GM23338 (cell line): ENCODE data around the gene TTLL5. TPM values are rescaled to one million over a fixed set of nuclear protein-coding genes. Genes with fewer than 3 reads are reported as not detected.
A peak's percentile ranks its signal among the peaks of the same experiment; 100 is the strongest.

Experiments
- ATAC-seq: fragments of 200-7000 bp; cut with Tn5 transposase; 3 replicates; pipeline ENCODE4 v1.9.1; 2020
- DNase-seq: peaks from one replicate; pipeline ENCODE4 v3.0.0-alpha.2; 2015; ENCODE audit warnings: low spot score
- H2AFZ ChIP-seq: fragments of 200-600 bp; sonication (generic); 2 replicates; pipeline ENCODE4 v1.8.0; 2016; ENCODE audit warnings: antibody characterized with exemption, mild to moderate bottlenecking, moderate library complexity
- H3F3A ChIP-seq: fragments of 200-600 bp; sonication (generic); replicated peaks from 2 replicates; pipeline ENCODE4 v1.8.0; 2017; ENCODE audit warnings: antibody characterized with exemption, mixed run types, low read depth
- H3K27ac ChIP-seq: fragments of 200-600 bp; sonication (generic); 2 replicates; pipeline ENCODE4 v1.6.1; 2016; ENCODE audit warnings: low read depth
- H3K27me3 ChIP-seq: fragments of 200-600 bp; sonication (generic); 2 replicates; pipeline ENCODE4 v1.8.0; 2016; ENCODE audit warnings: mild to moderate bottlenecking, mixed run types, moderate library complexity; ENCODE audit not compliant: insufficient read depth
- H3K36me3 ChIP-seq: fragments of 200-600 bp; sonication (generic); 2 replicates; pipeline ENCODE4 v1.8.0; 2016; ENCODE audit warnings: mild to moderate bottlenecking; ENCODE audit not compliant: insufficient read depth
- H3K4me1 ChIP-seq: fragments of 200-600 bp; sonication (generic); 2 replicates; pipeline ENCODE4 v1.8.0; 2016; ENCODE audit warnings: mild to moderate bottlenecking, moderate library complexity; ENCODE audit not compliant: insufficient read depth
- H3K4me2 ChIP-seq: fragments of 200-600 bp; sonication (generic); 2 replicates; pipeline ENCODE4 v1.7.1; 2017; ENCODE audit warnings: mixed run types
- H3K4me3 ChIP-seq: fragments of 200-600 bp; sonication (generic); 2 replicates; pipeline ENCODE4 v1.6.1; 2016; ENCODE audit warnings: mixed run types
- H3K79me2 ChIP-seq: fragments of 200-600 bp; sonication (generic); replicated peaks from 2 replicates; pipeline ENCODE4 v1.8.0; 2017; ENCODE audit warnings: mild to moderate bottlenecking; ENCODE audit not compliant: insufficient read depth
- H3K9me2 ChIP-seq: fragments of 200-600 bp; sonication (generic); 2 replicates; pipeline ENCODE4 v1.8.0; 2017; ENCODE audit not compliant: insufficient read depth
- H4K20me1 ChIP-seq: fragments of 200-600 bp; sonication (generic); replicated peaks from 2 replicates; pipeline ENCODE4 v1.8.0; 2017; ENCODE audit warnings: mild to moderate bottlenecking; ENCODE audit not compliant: insufficient read depth
- H3K27ac Mint-ChIP-seq: 2 replicates; pipeline ENCODE4 v1.8.0; 2020; ENCODE audit warnings: inconsistent platforms, mild to moderate bottlenecking, moderate library complexity, mixed read lengths
- H3K27me3 Mint-ChIP-seq: 3 replicates; pipeline ENCODE4 v1.8.0; 2022; ENCODE audit warnings: low read depth, mild to moderate bottlenecking, moderate library complexity, mixed read lengths, inconsistent platforms; ENCODE audit not compliant: insufficient read depth, poor library complexity
- H3K36me3 Mint-ChIP-seq: 3 replicates; pipeline ENCODE4 v1.8.0; 2021; ENCODE audit warnings: low read depth, mild to moderate bottlenecking, inconsistent platforms, moderate library complexity, mixed read lengths
- H3K4me1 Mint-ChIP-seq: 3 replicates; pipeline ENCODE4 v1.8.0; 2020; ENCODE audit warnings: mild to moderate bottlenecking, inconsistent platforms, mixed read lengths
- H3K4me3 Mint-ChIP-seq: 3 replicates; pipeline ENCODE4 v1.8.0; 2021; ENCODE audit warnings: moderate library complexity, mild to moderate bottlenecking, inconsistent platforms, mixed read lengths
- H3K9me3 Mint-ChIP-seq: 3 replicates; pipeline ENCODE4 v1.8.0; 2020; ENCODE audit warnings: moderate library complexity, mild to moderate bottlenecking, inconsistent platforms, mixed read lengths
- CREB1 ChIP-seq: fragments of 250-450 bp; sonication (Bioruptor Pico); IDR thresholded peaks from 2 replicates; pipeline ENCODE4 v1.5.0; 2020; ENCODE audit warnings: low read depth, mild to moderate bottlenecking, moderate library complexity
- CTCF ChIP-seq, 2 experiments: fragments of 200-600 bp in 1 of 2; sonication (generic) in 1 of 2; conservative IDR thresholded peaks; 2 replicates each; pipeline versions ENCODE4 v1.5.1 to v1.6.1; 2016 to 2017; ENCODE audit warnings: antibody characterized with exemption in 2 of 2, low read depth in 2 of 2, mild to moderate bottlenecking in 2 of 2, moderate library complexity in 1 of 2
- ETS1 ChIP-seq: IDR thresholded peaks from 2 replicates; pipeline ENCODE4 v1.6.1; 2016; ENCODE audit warnings: antibody characterized with exemption
- EZH2 ChIP-seq: fragments of 200-600 bp; sonication (generic); IDR thresholded peaks from one replicate; pipeline ENCODE4 v1.8.0; 2017; ENCODE audit warnings: antibody characterized with exemption, mild to moderate bottlenecking, low read depth; ENCODE audit not compliant: unreplicated experiment
- EZH2phosphoT487 ChIP-seq: fragments of 200-600 bp; sonication (generic); IDR thresholded peaks from one replicate; pipeline ENCODE4 v1.8.1; 2018; ENCODE audit warnings: antibody characterized with exemption; ENCODE audit not compliant: unreplicated experiment
- JUNB ChIP-seq: IDR thresholded peaks from one replicate; pipeline ENCODE4 v1.6.1; 2016; ENCODE audit warnings: antibody characterized with exemption; ENCODE audit not compliant: unreplicated experiment
- NANOG ChIP-seq: IDR thresholded peaks from 2 replicates; pipeline ENCODE4 v1.6.1; 2016; ENCODE audit warnings: antibody characterized with exemption, borderline replicate concordance
- POLR2AphosphoS5 ChIP-seq: IDR thresholded peaks from 2 replicates; pipeline ENCODE4 v1.6.1; 2016; ENCODE audit warnings: antibody characterized with exemption, low read depth
- REST ChIP-seq: IDR thresholded peaks from one replicate; pipeline ENCODE4 v1.6.1; 2018; ENCODE audit warnings: antibody characterized with exemption; ENCODE audit not compliant: unreplicated experiment
- STAT1 ChIP-seq: IDR thresholded peaks from one replicate; pipeline ENCODE4 v1.6.1; 2016; ENCODE audit warnings: antibody characterized with exemption; ENCODE audit not compliant: unreplicated experiment
- ZNF114 ChIP-seq: fragments of 250-450 bp; sonication (Bioruptor Pico); IDR thresholded peaks from 2 replicates; pipeline ENCODE4 v1.5.0; 2020; ENCODE audit warnings: mild to moderate bottlenecking, moderate library complexity
- ZNF331 ChIP-seq: fragments of 250-450 bp; sonication (Bioruptor Pico); IDR thresholded peaks from 2 replicates; pipeline ENCODE4 v1.5.0; 2020; ENCODE audit warnings: low read depth, mild to moderate bottlenecking, moderate library complexity
- ZNF462 ChIP-seq: fragments of 250-450 bp; sonication (Bioruptor Pico); IDR thresholded peaks from 2 replicates; pipeline ENCODE4 v1.5.0; 2020; ENCODE audit warnings: mild to moderate bottlenecking, moderate library complexity
- polyA plus RNA-seq: library from polyadenylated mRNA; unstranded; fragments of >200 nt; fragmentation: Nextera tagmentation; extraction: Ambion mirVana; gene quantifications from 2 replicates; pipeline ENCODE4 v1.2.1, GENCODE V29; 2016
- total RNA-seq: library from RNA; depleted of rRNA; stranded (reverse); fragments of >200 nt; shearing (Covaris generic); gene quantifications from 2 replicates; pipeline ENCODE4 v1.2.3, GENCODE V29; 2014

Gene TTLL5
- total and polyA plus RNA-seq, 2 experiments from 2014 or later = 33.5 to 35.4 TPM

- Histone ChIP-seq H3K36me3 (no peaks in the 10 kb centered on the region), H4K20me1 (no peaks in the 10 kb centered on the region), H3K27me3 (no peaks in the 10 kb centered on the region), H3K27ac (peak overlapping the region; percentile 71), H3K4me2 (peak overlapping the region; percentile 6; the same call in 1 of the 2 replicates), H3K4me3 (no peak overlapping the region), H3K9me2 (no peaks in the 10 kb centered on the region), H3K79me2 (no peaks in the 10 kb centered on the region), H2AFZ (no peak overlapping the region), H3K4me1 (peaks cover 21% of the 10 kb centered on the region), H3F3A (no peaks in the 10 kb centered on the region)
- peaks cover 29% of the 10 kb centered on the region for H3K4me1 Mint-ChIP-seq
- TF ChIP-seq STAT1 (no peak), CREB1 (CRISPR knock-in tag) (no peak), ZNF114 (CRISPR knock-in tag) (no peak), JUNB (no peak), EZH2phosphoT487 (no peak), NANOG (no peak), ETS1 (no peak), CTCF (conservative IDR thresholded peaks at IDR 0.05; ENCODE audit: low read depth in 2 of 2) (no peak), ZNF331 (CRISPR knock-in tag) (no peak), EZH2 (no peak), POLR2AphosphoS5 (no peak), REST (no peak), ZNF462 (CRISPR knock-in tag) (no peak)
- H3K27me3 Mint-ChIP-seq = no peaks in the 10 kb centered on the region
- ATAC-seq (peak; percentile 68), DNase-seq (peak; percentile 53)
- H3K27ac Mint-ChIP-seq = peak overlapping the region; percentile 86
- peaks cover 7% of the 10 kb centered on the region; the same call in 2 of the 3 replicates for H3K36me3 Mint-ChIP-seq
- H3K4me3 Mint-ChIP-seq = peak overlapping the region; percentile 10
- H3K9me3 Mint-ChIP-seq = no peaks in the 10 kb centered on the region
These were observed 151.6 kb downstream of the TTLL5 start for GRCh38 chr14:75812622-75813021.
